GM10266 (cell line): ENCODE measurements around the gene MAP3K6.

Experiments used
- DNase-seq: peaks from one replicate; pipeline ENCODE4 v3.0.0; 2012; ENCODE audit errors: extremely low spot score
- CTCF ChIP-seq: IDR thresholded peaks from 2 replicates; pipeline ENCODE4 v1.5.1; 2012; ENCODE audit warnings: mild to moderate bottlenecking, low read depth; ENCODE audit not compliant: control insufficient read depth, insufficient read depth; ENCODE audit errors: missing control alignments

Gene MAP3K6

GRCh38 chr1:27335506-27336422, 31.0 kb downstream of the MAP3K6 start:
- TF ChIP-seq CTCF: no peak
- no peak for DNase-seq

GRCh38 chr1:27333717-27334279, 33.0 kb downstream of the MAP3K6 start:
- no peak for DNase-seq
- no peak for TF ChIP-seq CTCF

GRCh38 chr1:27332536-27333281, 34.1 kb downstream of the MAP3K6 start:
- TF ChIP-seq CTCF: peak; percentile 86
- peak; percentile 70 for DNase-seq

- no peak for TF ChIP-seq CTCF
Measured at GRCh38 chr1:27331922-27332321, 34.8 kb downstream of the MAP3K6 start.

GRCh38 chr1:27331426-27331825, 35.3 kb downstream of the MAP3K6 start:
- TF ChIP-seq CTCF: no peak
- DNase-seq: no peak

More at GRCh38 chr1:27331922-27332321, 34.8 kb downstream of the MAP3K6 start:
- DNase-seq: no peak

GRCh38 chr1:27330786-27331185, 36.0 kb downstream of the MAP3K6 start:
- TF ChIP-seq CTCF: no peak
- no peak for DNase-seq
